SK-N-SH (cell line): ENCODE data around the gene KHSRP. TPM values are rescaled to one million over a fixed set of nuclear protein-coding genes. Genes with fewer than 3 reads are reported as not detected.

Source experiments
- CTCF ChIA-PET: fragments of 300-600, 350-600 bp; formaldehyde crosslinking; extraction: SDS; loops from one replicate; lab custom pipeline; 2021; lab: Yijun Ruan, JAX
- POLR2A ChIA-PET: fragments of 350-600 bp; sonication (Branson Sonifier 250); formaldehyde crosslinking; extraction: SDS; loops from one replicate; lab custom pipeline; 2020; ENCODE audit warnings: antibody characterized with exemption, inconsistent platforms; lab: Yijun Ruan, JAX
- DNase-seq: peaks from one replicate; pipeline ENCODE4 v3.0.0; 2012
- H2AFZ ChIP-seq: fragments of 200-600 bp; sonication (generic); 2 replicates; pipeline ENCODE4 v1.8.1; 2016; ENCODE audit warnings: antibody characterized with exemption, mild to moderate bottlenecking, low read depth
- H3F3A ChIP-seq: fragments of 200-600 bp; sonication (generic); replicated peaks from 2 replicates; pipeline ENCODE3; 2016; ENCODE audit warnings: antibody characterized with exemption, mild to moderate bottlenecking; ENCODE audit not compliant: insufficient read depth
- H3K27ac ChIP-seq, 2 experiments: fragments of 200-500 bp in 1 of 2; fragments of 200-600 bp in 1 of 2; sonication (Bioruptor generic) in 1 of 2; sonication (generic), shearing (Covaris generic) in 1 of 2; 2 replicates each; pipeline versions ENCODE4 v1.5.1 to v1.6.1; 2014 to 2016; ENCODE audit warnings: low read depth in 2 of 2, inconsistent platforms in 1 of 2, low read length in 1 of 2, mild to moderate bottlenecking in 1 of 2, mixed read lengths in 1 of 2
- H3K27me3 ChIP-seq: fragments of 200-600 bp; sonication (generic), shearing (Covaris generic); 2 replicates; pipeline ENCODE4 v1.6.1; 2016; ENCODE audit warnings: mixed run types; ENCODE audit not compliant: insufficient read depth
- H3K36me3 ChIP-seq, 2 experiments: fragments of 200-500 bp in 1 of 2; fragments of 200-600 bp in 1 of 2; sonication (Bioruptor generic) in 1 of 2; sonication (generic) in 1 of 2; replicated peaks in 1 of 2; 2 replicates each; pipeline versions ENCODE3 to v1.5.1; 2014 to 2016; ENCODE audit warnings: low read length in 1 of 2, mild to moderate bottlenecking in 1 of 2; ENCODE audit not compliant: insufficient read depth in 2 of 2, control insufficient read depth in 1 of 2
- H3K4me1 ChIP-seq, 2 experiments: fragments of 200-500 bp in 1 of 2; fragments of 200-600 bp in 1 of 2; sonication (Bioruptor generic) in 1 of 2; sonication (generic), shearing (Covaris generic) in 1 of 2; 2 replicates each; pipeline versions ENCODE4 v1.5.1 to v1.6.1; 2014 to 2016; ENCODE audit warnings: low read depth in 1 of 2, low read length in 1 of 2, mixed run types in 1 of 2; ENCODE audit not compliant: insufficient read depth in 2 of 2, control insufficient read depth in 1 of 2
- H3K4me2 ChIP-seq: fragments of 200-600 bp; sonication (generic), shearing (Covaris generic); 2 replicates; pipeline ENCODE4 v1.6.1; 2017; ENCODE audit warnings: mixed run types
- H3K4me3 ChIP-seq, 2 experiments: fragments of 200-500 bp in 1 of 2; fragments of 200-600 bp in 1 of 2; sonication (Bioruptor generic) in 1 of 2; sonication (generic), shearing (Covaris generic) in 1 of 2; 2 replicates each; pipeline versions ENCODE4 v1.5.1 to v1.8.1; 2014 to 2016; ENCODE audit warnings: low read depth in 2 of 2, inconsistent platforms in 1 of 2, low read length in 1 of 2, mild to moderate bottlenecking in 1 of 2, mixed read lengths in 1 of 2, moderate library complexity in 1 of 2
- H3K79me2 ChIP-seq: fragments of 200-600 bp; sonication (generic); 2 replicates; pipeline ENCODE4 v1.8.1; 2017; ENCODE audit warnings: mild to moderate bottlenecking; ENCODE audit not compliant: insufficient read depth
- H3K9ac ChIP-seq: fragments of 200-600 bp; sonication (generic); 2 replicates; pipeline ENCODE4 v1.6.1; 2017; ENCODE audit warnings: mixed run types
- H3K9me2 ChIP-seq: fragments of 200-600 bp; sonication (generic); 2 replicates; pipeline ENCODE4 v1.6.1; 2017; ENCODE audit warnings: mixed run types
- H3K9me3 ChIP-seq: fragments of 200-600 bp; sonication (generic); 2 replicates; pipeline ENCODE4 v1.6.1; 2017; ENCODE audit warnings: mixed run types, mild to moderate bottlenecking, moderate library complexity
- H4K20me1 ChIP-seq: fragments of 200-600 bp; sonication (generic); 2 replicates; pipeline ENCODE4 v1.6.1; 2017; ENCODE audit warnings: mild to moderate bottlenecking, mixed run types; ENCODE audit not compliant: insufficient read depth
- CHD2 ChIP-seq: fragments of 150-350 bp; IDR thresholded peaks from 2 replicates; pipeline ENCODE4 v1.6.1; 2018; ENCODE audit warnings: low read length; ENCODE audit not compliant: partially characterized antibody
- ELF1 ChIP-seq: IDR thresholded peaks from 2 replicates; pipeline ENCODE4 v1.4.0; 2012
- EZH2phosphoT487 ChIP-seq: fragments of 200-600 bp; sonication (generic); IDR thresholded peaks from 2 replicates; pipeline ENCODE4 v1.6.1; 2017; ENCODE audit warnings: low read depth, mixed run types, mild to moderate bottlenecking, antibody characterized with exemption, moderate library complexity, borderline replicate concordance
- FOSL2 ChIP-seq: IDR thresholded peaks from 2 replicates; pipeline ENCODE4 v1.4.0; 2012; ENCODE audit warnings: low read depth, mild to moderate bottlenecking, moderate library complexity, borderline replicate concordance
- GATA2 ChIP-seq: sonication (generic); formaldehyde crosslinking; IDR thresholded peaks from 2 replicates; pipeline ENCODE4 v1.5.0; 2020; ENCODE audit warnings: mild to moderate bottlenecking, missing genetic modification reagents
- IRF3 ChIP-seq: fragments of 150-350 bp; IDR thresholded peaks from 2 replicates; pipeline ENCODE4 v1.6.1; 2016; ENCODE audit warnings: mild to moderate bottlenecking, low read depth, low read length
- JUND ChIP-seq: IDR thresholded peaks from 2 replicates; pipeline ENCODE4 v1.4.0; 2012
- MEF2A ChIP-seq: IDR thresholded peaks from 2 replicates; pipeline ENCODE4 v1.4.0; 2012; ENCODE audit warnings: low read depth, borderline replicate concordance
- NFIC ChIP-seq: IDR thresholded peaks from 2 replicates; pipeline ENCODE4 v1.4.0; 2012; ENCODE audit warnings: borderline replicate concordance
- NRF1 ChIP-seq: IDR thresholded peaks from 2 replicates; pipeline ENCODE4 v1.6.1; 2012; ENCODE audit warnings: low read depth, mild to moderate bottlenecking, low read length
- PBX3 ChIP-seq: IDR thresholded peaks from 2 replicates; pipeline ENCODE4; 2012
- POLR2AphosphoS5 ChIP-seq: IDR thresholded peaks from 2 replicates; pipeline ENCODE4 v1.6.1; 2012; ENCODE audit warnings: low read depth, low read length
- REST ChIP-seq: IDR thresholded peaks from 2 replicates; pipeline ENCODE4 v1.6.1; 2012; ENCODE audit warnings: mild to moderate bottlenecking, low read depth, low read length, moderate library complexity
- RFX5 ChIP-seq: IDR thresholded peaks from 2 replicates; pipeline ENCODE4 v1.6.1; 2012; ENCODE audit warnings: mild to moderate bottlenecking, improper control_type of control experiment, low read length
- SIN3A ChIP-seq: IDR thresholded peaks from 2 replicates; pipeline ENCODE4 v1.6.1; 2012; ENCODE audit warnings: low read depth, mild to moderate bottlenecking, low read length, moderate library complexity, borderline replicate concordance
- SMC3 ChIP-seq: IDR thresholded peaks from 2 replicates; pipeline ENCODE4 v1.6.1; 2012; ENCODE audit warnings: low read depth, low read length, improper control_type of control experiment
- TAF1 ChIP-seq: IDR thresholded peaks from 2 replicates; pipeline ENCODE4 v1.6.1; 2012; ENCODE audit warnings: low read depth, mild to moderate bottlenecking, low read length, moderate library complexity, borderline replicate concordance
- TCF12 ChIP-seq: IDR thresholded peaks from 2 replicates; pipeline ENCODE4 v1.4.0; 2012
- USF1 ChIP-seq: IDR thresholded peaks from 2 replicates; pipeline ENCODE4 v1.4.0; 2012; ENCODE audit warnings: low read depth, borderline replicate concordance
- YY1 ChIP-seq: IDR thresholded peaks from 2 replicates; pipeline ENCODE4 v1.4.0; 2012; ENCODE audit warnings: low read depth, mild to moderate bottlenecking
- WGBS: methylation state at CpG from one replicate; pipeline ENCODE4 v1.1.6; 2017; ENCODE audit warnings: low lambda C conversion rate; 5-methylcytosine and 5-hydroxymethylcytosine counted together
- polyA plus RNA-seq, 3 experiments: library from polyadenylated mRNA; depleted of rRNA; stranded (reverse); fragments of >200 nt; gene quantifications; 2 replicates each; pipeline ENCODE4 v1.2.3, GENCODE V29; 2012
- TF ChIP-seq, protein P1 (sequence below): fragments of 150-350 bp; IDR thresholded peaks from 2 replicates; pipeline ENCODE4 v1.6.1; 2017; ENCODE audit warnings: antibody characterized with exemption, low read length, low read depth, borderline replicate concordance

KHSRP gene
- polyA plus RNA-seq, 1 of the 3 experiments (the other 2 are of a cell fraction): 96.8 TPM

GRCh38 chr19:6442087-6442688 is 17.6 kb upstream of the KHSRP start:
- Histone ChIP-seq H3K9me3 (no peaks in the 10 kb centered on the region), H2AFZ (no peak overlapping the region), H3K4me3 (no peak overlapping the region), H3K27me3 (no peaks in the 10 kb centered on the region), H3K36me3 (no peaks in the 10 kb centered on the region), H3K79me2 (no peaks in the 10 kb centered on the region), H4K20me1 (no peaks in the 10 kb centered on the region), H3K9ac (no peak overlapping the region), H3K4me1 (no peaks in the 10 kb centered on the region), H3K27ac (no peak overlapping the region), H3F3A (no peaks in the 10 kb centered on the region), H3K9me2 (no peaks in the 10 kb centered on the region), H3K4me2 (no peak overlapping the region)
- no peak for DNase-seq
- 87% methylated on average over 11 of the region's 13 CpGs for WGBS
- ChIA-PET POLR2A (no interaction called here), CTCF (interaction anchor here (1.5 kb wide), 1 partner anchor 12 kb away, joined by 5 read pairs; no protein-coding TSS in a partner anchor)
- TF ChIP-seq CHD2 (no peak), USF1 (no peak), NRF1 (no peak), SIN3A (no peak), NFIC (no peak), MEF2A (no peak), ELF1 (no peak), YY1 (no peak), GATA2 (CRISPR knock-in tag) (no peak), TAF1 (no peak), POLR2AphosphoS5 (no peak), IRF3 (no peak), EZH2phosphoT487 (no peak), FOSL2 (no peak), RFX5 (no peak)
- TF ChIP-seq, protein P1, sequence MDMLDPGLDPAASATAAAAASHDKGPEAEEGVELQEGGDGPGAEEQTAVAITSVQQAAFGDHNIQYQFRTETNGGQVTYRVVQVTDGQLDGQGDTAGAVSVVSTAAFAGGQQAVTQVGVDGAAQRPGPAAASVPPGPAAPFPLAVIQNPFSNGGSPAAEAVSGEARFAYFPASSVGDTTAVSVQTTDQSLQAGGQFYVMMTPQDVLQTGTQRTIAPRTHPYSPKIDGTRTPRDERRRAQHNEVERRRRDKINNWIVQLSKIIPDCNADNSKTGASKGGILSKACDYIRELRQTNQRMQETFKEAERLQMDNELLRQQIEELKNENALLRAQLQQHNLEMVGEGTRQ: no peak

- no peaks in the 10 kb centered on the region for H3K36me3 ChIP-seq
- no peak for DNase-seq
- H3F3A ChIP-seq: no peaks in the 10 kb centered on the region
- H3K9me2 ChIP-seq: no peaks in the 10 kb centered on the region
- ChIA-PET CTCF (no interaction called here), POLR2A (no interaction called here)
- H4K20me1 ChIP-seq: no peaks in the 10 kb centered on the region
- H3K4me1 ChIP-seq: no peaks in the 10 kb centered on the region
- H3K27ac ChIP-seq: no peak overlapping the region
- no peak overlapping the region for H3K9ac ChIP-seq
- WGBS: 74% methylated on average over 3 of the region's 3 CpGs
- no peaks in the 10 kb centered on the region for H3K27me3 ChIP-seq
- no peak overlapping the region for H3K4me3 ChIP-seq
- no peak overlapping the region for H2AFZ ChIP-seq
- no peaks in the 10 kb centered on the region for H3K9me3 ChIP-seq
- no peaks in the 10 kb centered on the region for H3K79me2 ChIP-seq
- H3K4me2 ChIP-seq: no peak overlapping the region
- no peak for TF ChIP-seq PBX3
- no peak for TF ChIP-seq SMC3
- no peak for TF ChIP-seq YY1
- TF ChIP-seq JUND: no peak
- no peak for TF ChIP-seq RFX5
- TF ChIP-seq TAF1: no peak
- no peak for TF ChIP-seq CHD2
- TF ChIP-seq TCF12: no peak
- TF ChIP-seq SIN3A: no peak
- no peak for TF ChIP-seq REST
Observed at GRCh38 chr19:6440905-6441304, 16.3 kb upstream of the KHSRP start.
